GM19324 (cell line): ENCODE measurements around the gene RAB4B.
"Not testable (repeated sequence)": the region's sequence is repeated elsewhere in the genome, so short reads cannot be mapped to it uniquely, and the experiment has no call there.

Source experiments
- ATAC-seq: cut with Tn5 transposase; IDR thresholded peaks from one replicate; pipeline ENCODE4 v1.9.1; 2021; ENCODE audit warnings: mild to moderate bottlenecking, moderate library complexity; ENCODE audit not compliant: unreplicated experiment, low FRiP score

Gene RAB4B

DNA sequence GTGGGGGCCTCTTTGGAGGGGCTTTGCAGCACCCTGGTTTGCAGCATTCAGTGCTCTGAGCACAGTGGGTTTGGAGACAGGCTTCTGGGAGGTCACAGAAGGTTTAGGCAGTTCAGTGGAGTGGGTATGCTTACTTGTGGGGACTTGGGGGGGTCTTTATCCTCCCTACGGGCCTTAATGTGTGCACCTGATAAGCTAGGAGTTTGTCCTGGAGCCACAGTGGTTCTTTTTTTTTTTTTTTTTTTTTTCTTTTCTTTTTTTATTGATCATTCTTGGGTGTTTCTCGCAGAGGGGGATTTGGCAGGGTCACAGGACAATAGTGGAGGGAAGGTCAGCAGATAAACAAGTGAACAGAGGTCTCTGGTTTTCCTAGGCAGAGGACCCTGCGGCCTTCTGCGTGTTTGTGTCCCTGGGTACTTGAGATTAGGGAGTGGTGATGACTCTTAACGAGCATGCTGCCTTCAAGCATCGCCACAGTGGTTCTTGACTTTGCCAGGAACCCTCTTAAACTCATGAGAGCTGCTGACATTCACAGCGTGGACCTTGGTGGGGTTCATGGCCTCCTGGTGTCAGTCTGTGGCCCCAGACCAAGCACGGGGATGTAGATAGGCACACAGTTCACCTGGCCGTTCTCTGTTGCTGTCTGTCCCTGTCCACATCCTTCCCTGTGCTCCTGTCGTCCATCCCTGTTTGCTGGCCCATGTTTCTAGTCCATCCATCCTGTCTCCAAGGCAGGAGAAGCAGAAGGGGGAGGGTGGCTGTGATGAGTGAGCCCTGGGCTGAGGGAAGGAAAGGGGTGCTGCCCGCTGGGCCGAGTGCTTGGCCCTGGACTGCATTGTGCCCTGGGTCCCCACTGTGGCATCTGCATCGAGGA, 23.6 kb downstream of the RAB4B start:
- ATAC-seq: no peak

- no peak for ATAC-seq
These were observed 24.5 kb downstream of the RAB4B start for GRCh38 chr19:40802300-40803169.

DNA sequence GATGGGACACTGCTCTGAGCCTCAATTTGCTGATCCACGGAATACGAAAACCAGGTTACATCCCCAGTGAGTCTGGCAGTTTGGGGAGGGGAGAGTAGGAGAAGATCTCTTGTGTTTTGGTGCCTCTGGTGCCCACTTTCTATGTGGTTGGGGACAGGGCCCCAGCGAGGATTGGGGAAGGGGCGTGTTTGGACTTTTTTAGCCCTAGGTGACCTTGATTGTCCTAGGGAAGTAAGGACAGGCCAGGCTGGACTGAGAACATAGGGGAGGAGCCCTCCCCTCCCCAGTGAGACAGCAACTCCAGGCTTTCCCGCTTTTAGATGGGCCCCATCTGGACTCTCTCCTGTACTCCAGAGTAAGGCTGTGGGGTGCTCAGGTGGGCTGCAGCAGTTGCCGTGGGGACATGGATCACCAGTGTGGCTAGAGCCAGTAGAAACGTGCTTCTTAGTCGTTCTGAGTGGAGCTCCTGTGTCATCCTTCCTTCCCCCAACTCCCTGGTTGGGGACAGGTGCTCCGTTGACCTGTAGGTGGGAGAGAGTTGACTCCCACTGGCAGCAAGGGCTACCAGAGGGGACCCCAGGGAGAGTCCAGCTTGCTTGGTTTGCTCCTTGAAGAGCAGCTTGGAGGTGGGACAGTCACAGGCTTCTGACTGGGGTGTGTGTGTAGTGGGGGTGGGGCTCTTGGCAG, 25.3 kb downstream of the RAB4B start:
- no peak for ATAC-seq

DNA sequence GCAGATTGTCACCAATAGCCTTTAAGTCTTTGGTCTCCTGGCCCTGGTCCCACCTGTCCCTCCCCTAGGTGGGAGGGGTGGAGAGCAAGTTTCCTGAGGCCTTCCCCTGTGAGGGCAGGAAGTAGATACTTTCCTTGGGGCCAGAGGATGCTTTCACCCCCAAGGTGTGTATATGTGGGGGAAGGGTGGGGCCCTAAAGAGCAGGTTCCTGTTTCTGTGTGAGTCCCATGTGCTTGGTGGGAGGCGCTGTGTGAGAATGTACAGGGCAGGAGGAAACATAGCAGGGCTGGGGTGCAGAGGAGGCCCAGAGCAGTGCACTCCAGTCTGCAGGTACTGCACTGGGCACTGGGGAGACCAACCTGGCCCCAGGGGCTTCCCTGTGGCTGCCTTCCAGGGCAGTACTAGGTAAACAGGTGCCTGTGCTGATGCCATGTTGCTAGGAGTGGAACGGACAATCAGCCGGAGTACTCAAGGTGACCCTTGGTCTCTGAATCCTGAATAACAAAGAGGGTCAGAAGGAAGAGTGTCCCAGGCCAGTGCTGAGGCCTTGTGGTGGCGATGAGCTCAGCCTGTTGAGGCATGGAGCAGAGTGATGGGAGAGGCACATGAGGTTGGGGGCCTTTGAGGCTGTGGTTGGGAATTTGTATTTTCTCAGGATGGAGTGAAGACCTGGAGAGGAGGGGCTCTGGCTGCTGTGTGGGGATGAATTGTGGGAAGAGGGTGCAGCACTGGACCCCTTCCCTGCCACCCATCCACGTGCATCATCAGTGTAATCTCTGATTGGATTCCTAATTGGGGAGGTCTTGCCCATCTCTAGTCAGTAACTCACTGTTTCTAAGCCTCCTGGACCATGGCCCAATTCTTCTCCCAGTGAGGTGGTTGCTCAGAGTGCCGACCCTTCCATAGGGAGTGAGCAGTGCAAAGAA, 26.1 kb downstream of the RAB4B start:
- no peak for ATAC-seq

DNA sequence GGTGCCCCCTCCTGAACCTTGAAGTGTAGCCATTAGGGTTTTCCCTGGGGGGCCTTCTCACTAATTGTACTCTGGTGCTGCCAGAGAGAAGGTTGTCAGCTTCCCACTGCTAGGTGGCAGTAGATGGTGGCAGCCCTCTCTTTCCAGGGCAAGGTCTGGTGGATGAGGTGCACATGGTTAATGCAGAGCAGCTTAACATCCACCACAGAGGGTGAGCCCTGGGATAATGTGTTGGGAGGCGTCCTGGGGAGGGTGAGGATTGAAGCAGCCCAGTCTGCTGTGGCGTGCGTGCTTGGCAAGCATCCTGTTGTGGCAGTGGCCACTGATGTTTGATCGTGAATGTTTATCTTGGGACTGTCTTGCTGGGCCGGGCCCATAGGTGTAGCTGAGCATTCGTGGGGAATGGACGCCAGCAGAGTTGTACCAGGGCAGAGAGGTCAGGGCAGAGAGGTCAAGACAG, 26.8 kb downstream of the RAB4B start:
- ATAC-seq: no peak

GRCh38 chr19:40805258-40805868, 27.3 kb downstream of the RAB4B start:
- ATAC-seq: no peak

DNA sequence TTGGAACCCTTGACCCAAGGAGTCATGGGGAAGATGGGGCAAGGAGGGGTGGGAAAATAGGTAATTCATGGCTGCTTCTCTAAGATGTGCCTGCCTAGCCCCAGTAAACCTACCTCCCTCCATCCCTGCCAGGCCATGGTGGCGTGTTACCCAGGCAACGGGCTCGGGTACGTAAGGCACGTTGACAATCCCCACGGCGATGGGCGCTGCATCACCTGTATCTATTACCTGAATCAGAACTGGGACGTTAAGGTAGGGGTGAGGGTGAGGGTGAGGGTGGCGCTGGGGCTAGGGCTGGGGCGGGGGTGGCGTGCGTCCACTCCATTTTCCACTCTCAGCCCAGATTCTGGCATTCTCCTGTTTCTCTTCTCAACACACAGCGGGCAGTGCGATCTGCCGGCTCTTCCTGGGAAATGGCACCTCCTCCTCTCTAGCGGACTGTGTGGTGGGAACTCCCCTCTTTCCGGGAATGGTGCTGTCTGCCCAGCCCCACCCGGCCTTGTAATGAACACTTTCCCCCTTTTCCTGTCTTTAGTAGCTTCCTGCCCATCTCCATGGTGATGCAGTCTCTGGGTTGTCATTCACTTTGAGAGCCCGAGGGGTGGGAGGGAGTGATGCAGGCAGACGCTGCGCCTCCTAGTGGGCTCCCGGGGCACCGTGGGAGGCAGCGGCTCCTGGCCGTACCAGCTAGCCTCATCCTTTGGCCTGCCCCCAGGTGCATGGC, 28.5 kb downstream of the RAB4B start:
- ATAC-seq: no peak

DNA sequence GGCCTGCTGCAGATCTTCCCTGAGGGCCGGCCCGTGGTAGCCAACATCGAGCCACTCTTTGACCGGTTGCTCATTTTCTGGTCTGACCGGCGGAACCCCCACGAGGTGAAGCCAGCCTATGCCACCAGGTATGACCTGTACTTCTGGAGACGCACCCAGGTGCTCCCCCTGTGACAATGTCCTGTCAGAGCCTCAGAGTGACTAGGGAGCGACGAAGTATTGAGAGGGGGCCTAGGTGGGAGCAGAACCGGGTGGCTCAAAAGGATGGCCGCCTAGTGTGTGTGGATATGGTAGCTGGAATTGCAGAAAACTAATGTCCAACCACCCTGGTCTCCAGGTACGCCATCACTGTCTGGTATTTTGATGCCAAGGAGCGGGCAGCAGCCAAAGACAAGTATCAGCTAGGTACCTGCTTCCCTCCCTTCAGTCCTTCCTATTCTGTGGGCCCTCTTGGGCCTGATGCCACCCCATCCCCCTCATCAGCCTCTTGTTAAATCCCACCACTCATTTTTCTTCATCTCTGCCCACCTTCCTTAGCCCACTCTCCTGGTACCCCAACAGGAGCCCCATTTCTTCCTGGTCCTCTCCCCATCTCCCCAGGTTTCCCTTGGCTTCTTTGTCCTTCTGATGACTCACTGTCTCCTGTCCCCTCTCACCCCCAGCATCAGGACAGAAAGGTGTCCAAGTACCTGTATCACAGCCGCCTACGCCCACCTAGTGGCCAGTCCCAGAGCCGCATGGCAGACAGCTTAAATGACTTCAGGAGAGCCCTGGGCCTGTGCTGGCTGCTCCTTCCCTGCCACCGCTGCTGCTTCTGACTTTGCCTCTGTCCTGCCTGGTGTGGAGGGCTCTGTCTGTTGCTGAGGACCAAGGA, 29.3 kb downstream of the RAB4B start:
- ATAC-seq: no peak

DNA sequence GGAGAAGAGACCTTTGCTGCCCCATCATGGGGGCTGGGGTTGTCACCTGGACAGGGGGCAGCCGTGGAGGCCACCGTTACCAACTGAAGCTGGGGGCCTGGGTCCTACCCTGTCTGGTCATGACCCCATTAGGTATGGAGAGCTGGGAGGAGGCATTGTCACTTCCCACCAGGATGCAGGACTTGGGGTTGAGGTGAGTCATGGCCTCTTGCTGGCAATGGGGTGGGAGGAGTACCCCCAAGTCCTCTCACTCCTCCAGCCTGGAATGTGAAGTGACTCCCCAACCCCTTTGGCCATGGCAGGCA, 29.9 kb downstream of the RAB4B start:
- ATAC-seq: no peak

- no peak for ATAC-seq
These were observed 30.4 kb downstream of the RAB4B start for GRCh38 chr19:40808497-40808896.

DNA sequence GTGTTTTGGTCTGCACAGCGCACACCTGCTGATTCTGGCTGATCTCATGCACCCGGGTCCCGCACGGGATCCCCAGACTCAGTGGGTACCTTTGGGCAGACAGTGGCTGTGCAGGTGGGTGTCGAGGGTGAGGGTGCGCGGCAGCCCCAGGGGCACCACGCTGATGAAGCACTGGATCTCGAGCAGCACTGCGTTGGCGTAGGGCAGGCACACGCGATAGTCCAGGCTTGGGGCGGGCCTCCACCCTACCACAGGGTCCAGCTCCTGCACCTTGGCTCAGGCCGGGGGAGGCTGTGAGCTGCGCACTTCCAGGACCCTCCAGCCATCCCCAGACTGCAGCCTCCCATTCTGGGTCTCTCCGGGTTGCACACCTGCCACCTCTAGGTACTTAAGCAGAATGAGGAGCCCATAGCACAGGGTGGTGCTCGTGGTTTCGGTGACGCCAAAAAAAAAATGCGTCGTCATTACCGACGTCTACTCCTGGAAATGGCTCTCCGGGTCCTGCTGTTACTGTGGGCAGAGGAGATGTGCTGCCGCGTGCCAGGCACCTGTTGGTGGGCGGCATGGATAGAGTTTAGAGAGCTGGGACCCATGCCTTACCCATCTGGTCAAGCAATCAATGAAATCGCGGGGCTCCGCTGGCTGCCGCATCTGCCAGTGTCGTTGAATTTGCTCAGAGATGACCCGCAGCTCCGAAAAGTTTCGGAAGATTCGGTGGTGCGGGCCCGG, 31.5 kb downstream of the RAB4B start:
- ATAC-seq: no peak

DNA sequence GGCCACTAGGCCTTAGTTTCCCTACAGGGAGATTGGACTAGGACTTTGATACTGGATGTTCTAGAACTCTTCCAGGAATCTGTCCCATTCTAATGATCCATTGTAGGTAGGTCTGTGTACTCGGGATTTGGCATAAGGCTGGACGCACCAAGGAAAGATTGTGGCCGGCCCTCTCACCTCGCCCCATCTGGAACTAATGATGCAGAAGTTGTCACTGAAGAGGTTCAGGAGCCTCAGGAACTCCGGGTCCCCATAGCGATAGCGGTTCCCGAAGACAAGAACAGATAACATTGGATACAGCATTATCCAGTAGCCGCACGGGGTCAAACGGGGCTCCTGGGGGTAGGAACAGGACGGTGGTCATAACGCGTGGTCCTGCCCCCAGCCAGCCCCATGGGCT, 32.1 kb downstream of the RAB4B start:
- ATAC-seq: no peak

DNA sequence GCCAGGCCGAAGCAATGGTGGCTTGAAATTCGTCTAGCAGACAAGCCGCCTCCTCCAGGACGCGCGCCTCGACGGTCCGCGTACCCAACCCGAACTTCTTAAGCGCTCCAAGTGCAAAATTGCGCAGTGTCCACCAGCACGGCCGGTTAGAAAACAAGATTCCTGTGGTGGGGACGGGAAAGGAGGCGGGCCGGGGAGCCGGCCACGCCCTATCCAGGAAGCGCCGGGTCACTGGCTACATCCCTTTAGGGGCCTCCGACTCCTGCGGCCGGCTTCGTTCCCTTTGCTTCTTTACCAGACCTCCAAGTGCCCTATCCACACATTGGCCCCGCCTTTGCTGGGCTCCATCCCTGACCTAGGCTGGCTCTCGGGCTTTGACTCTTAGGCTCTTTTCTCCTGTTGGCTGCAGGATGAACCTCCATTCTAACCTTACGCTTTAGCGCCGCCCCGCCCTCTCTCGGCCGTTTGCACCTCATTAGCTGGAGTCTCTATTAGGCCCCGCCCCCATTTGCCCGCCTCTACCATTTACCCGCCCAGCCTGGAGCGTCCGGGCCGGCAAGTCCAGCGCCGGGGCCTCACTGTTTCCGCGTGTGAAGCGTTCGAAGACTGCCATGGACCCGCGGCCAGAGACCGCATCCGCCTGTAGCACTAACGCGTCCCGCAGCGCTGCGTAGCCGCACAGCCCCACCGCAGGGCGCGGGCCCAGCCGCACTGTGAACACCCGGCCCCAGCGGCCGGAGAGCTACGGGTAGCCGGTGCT, 32.8 kb downstream of the RAB4B start:
- not testable (repeated sequence) for ATAC-seq

- no peak for ATAC-seq
These were observed 33.7 kb downstream of the RAB4B start for GRCh38 chr19:40811478-40812341.

- ATAC-seq: not testable (repeated sequence)
These were observed 34.5 kb downstream of the RAB4B start for GRCh38 chr19:40812571-40812970.

DNA sequence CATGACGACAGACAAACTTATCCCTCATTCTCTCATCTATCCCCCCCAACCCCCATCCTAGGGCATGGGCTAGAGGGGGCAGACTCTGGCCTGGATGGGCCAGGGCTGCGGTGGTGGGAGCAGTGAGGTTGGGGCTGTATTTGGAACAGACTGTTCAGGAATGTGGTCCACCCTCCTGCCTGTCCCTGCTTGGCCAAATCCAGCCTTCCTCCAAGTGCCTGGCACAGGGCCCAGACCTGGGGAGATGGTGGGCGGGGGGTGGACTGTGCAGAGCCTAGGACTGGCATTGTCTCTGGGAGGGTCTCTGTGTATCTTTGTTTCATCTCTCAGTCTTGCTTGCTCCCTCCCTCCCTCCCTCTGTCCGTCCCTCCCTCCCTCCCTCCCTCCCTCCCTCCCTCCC, 35.1 kb downstream of the RAB4B start:
- no peak for ATAC-seq
